ENCODE data around the gene TRAF3IP1. TPM values are rescaled to one million over a fixed set of nuclear protein-coding genes. Genes with fewer than 3 reads are reported as not detected.
"Not testable (repeated sequence)": the region's sequence is repeated elsewhere in the genome, so short reads cannot be mapped to it uniquely, and the experiment has no call there.

The TRAF3IP1 gene
- total RNA-seq, 1 donor from 2014 or later: 11.2 TPM

GRCh38 chr2:238308177-238308576 lies 12.1 kb upstream of the TRAF3IP1 start:
- Histone ChIP-seq H3F3A (ENCODE audit: low read depth) (no peaks in the 10 kb centered on the region), H3K36me3 (no peaks in the 10 kb centered on the region), H2AFZ (replicated peaks) (no peak overlapping the region), H3K9me3 (ENCODE audit: low read depth) (no peaks in the 10 kb centered on the region), H3K4me3 (no peak overlapping the region), H3K27ac (no peak overlapping the region), H4K20me1 (ENCODE audit: low read depth) (no peaks in the 10 kb centered on the region), H3K27me3 (no peaks in the 10 kb centered on the region), H3K4me2 (no peak overlapping the region), H3K9ac (no peak overlapping the region), H3K4me1 (no peaks in the 10 kb centered on the region), H3K79me2 (ENCODE audit: low read depth) (no peaks in the 10 kb centered on the region)
- peak; percentile 48 for DNase-seq (ENCODE audit: low spot score)
- Mint-ChIP-seq H3K36me3 (no peaks in the 10 kb centered on the region), H3K27me3 (ENCODE audit: insufficient read depth, low read depth) (peaks cover 4% of the 10 kb centered on the region), H3K27ac (no peak overlapping the region), H3K4me3 (no peak overlapping the region), H3K9me3 (no peaks in the 10 kb centered on the region), H3K4me1 (no peaks in the 10 kb centered on the region)
- TF ChIP-seq, protein P1, sequence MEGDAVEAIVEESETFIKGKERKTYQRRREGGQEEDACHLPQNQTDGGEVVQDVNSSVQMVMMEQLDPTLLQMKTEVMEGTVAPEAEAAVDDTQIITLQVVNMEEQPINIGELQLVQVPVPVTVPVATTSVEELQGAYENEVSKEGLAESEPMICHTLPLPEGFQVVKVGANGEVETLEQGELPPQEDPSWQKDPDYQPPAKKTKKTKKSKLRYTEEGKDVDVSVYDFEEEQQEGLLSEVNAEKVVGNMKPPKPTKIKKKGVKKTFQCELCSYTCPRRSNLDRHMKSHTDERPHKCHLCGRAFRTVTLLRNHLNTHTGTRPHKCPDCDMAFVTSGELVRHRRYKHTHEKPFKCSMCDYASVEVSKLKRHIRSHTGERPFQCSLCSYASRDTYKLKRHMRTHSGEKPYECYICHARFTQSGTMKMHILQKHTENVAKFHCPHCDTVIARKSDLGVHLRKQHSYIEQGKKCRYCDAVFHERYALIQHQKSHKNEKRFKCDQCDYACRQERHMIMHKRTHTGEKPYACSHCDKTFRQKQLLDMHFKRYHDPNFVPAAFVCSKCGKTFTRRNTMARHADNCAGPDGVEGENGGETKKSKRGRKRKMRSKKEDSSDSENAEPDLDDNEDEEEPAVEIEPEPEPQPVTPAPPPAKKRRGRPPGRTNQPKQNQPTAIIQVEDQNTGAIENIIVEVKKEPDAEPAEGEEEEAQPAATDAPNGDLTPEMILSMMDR (IDR thresholded peaks at IDR 0.05): peak; percentile 52
- TF ChIP-seq EZH2 (IDR thresholded peaks at IDR 0.05): no peak
- TF ChIP-seq EZH2phosphoT487 (IDR thresholded peaks at IDR 0.05): no peak

GRCh38 chr2:238310721-238311120 lies 9.6 kb upstream of the TRAF3IP1 start:
- not testable (repeated sequence) for H3K27me3 Mint-ChIP-seq (ENCODE audit: insufficient read depth, low read depth); H3K36me3 ChIP-seq; H3K4me1 ChIP-seq; H3K9ac ChIP-seq; H3K79me2 ChIP-seq (ENCODE audit: low read depth); H2AFZ ChIP-seq (replicated peaks); H3K4me3 Mint-ChIP-seq; H3K27me3 ChIP-seq; DNase-seq (ENCODE audit: low spot score); H3K27ac Mint-ChIP-seq; H3K4me3 ChIP-seq; H4K20me1 ChIP-seq (ENCODE audit: low read depth); H3K9me3 ChIP-seq (ENCODE audit: low read depth); H3K27ac ChIP-seq; H3K36me3 Mint-ChIP-seq; H3K4me2 ChIP-seq; H3F3A ChIP-seq (ENCODE audit: low read depth); H3K4me1 Mint-ChIP-seq; H3K9me3 Mint-ChIP-seq

DNA sequence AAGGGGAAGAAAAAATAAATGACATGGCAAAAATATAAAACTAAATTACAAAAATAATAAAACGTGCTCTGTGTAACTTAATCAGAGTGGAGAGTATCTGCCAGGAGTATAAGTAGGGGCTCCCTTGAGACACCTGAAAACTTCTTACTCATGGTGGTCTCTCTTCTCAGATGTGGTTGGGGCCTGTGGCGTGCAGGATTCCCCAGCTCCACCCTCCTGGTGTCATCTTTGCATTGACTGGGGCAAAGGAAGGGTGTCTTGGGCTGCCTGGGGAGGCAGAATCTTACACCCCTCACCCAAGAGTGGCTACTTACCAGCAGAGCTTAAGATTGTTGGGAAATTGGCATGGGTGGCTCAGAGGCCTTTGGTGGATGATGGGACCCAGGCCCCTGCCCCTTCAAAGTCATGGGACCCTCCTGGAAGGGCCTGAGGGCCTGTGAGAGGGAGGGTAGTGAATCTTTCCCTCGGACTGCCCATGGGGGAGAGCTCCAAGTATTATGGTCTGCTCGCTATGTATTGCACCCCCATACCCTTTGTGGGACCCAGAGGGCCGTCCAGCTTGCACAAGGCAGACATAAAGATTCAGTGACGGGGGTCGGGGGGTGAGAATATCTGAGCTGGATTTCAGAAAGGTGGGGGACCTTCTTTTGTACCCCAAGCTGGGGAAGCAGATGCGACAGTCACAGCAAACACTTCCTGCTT lies 6.9 kb upstream of the TRAF3IP1 start:
- no peak overlapping the region for H3K4me3 ChIP-seq
- no peaks in the 10 kb centered on the region for H3K36me3 ChIP-seq
- peaks cover 4% of the 10 kb centered on the region for H3K27me3 ChIP-seq
- no peak overlapping the region for H3K9ac ChIP-seq
- DNase-seq (ENCODE audit: low spot score): no peak
- H3K9me3 ChIP-seq (ENCODE audit: low read depth): no peaks in the 10 kb centered on the region
- no peaks in the 10 kb centered on the region for H3K4me1 ChIP-seq
- Mint-ChIP-seq H3K9me3 (peaks cover 3% of the 10 kb centered on the region), H3K27ac (no peak overlapping the region), H3K4me3 (no peak overlapping the region), H3K27me3 (ENCODE audit: insufficient read depth, low read depth) (peaks cover 5% of the 10 kb centered on the region), H3K36me3 (no peaks in the 10 kb centered on the region), H3K4me1 (no peaks in the 10 kb centered on the region)
- H3K4me2 ChIP-seq: no peak overlapping the region
- no peak overlapping the region for H3K27ac ChIP-seq
- no peaks in the 10 kb centered on the region for H3F3A ChIP-seq (ENCODE audit: low read depth)
- no peaks in the 10 kb centered on the region for H3K79me2 ChIP-seq (ENCODE audit: low read depth)
- no peak for TF ChIP-seq EZH2 (IDR thresholded peaks at IDR 0.05)
- TF ChIP-seq, protein P1 (IDR thresholded peaks at IDR 0.05): no peak
- TF ChIP-seq EZH2phosphoT487 (IDR thresholded peaks at IDR 0.05): no peak
- no peaks in the 10 kb centered on the region for H4K20me1 ChIP-seq (ENCODE audit: low read depth)
- no peak overlapping the region for H2AFZ ChIP-seq (replicated peaks)

- Histone ChIP-seq H4K20me1 (ENCODE audit: low read depth) (no peaks in the 10 kb centered on the region), H2AFZ (replicated peaks) (no peak overlapping the region), H3K79me2 (ENCODE audit: low read depth) (no peaks in the 10 kb centered on the region), H3K27me3 (peaks cover 9% of the 10 kb centered on the region), H3K9me3 (ENCODE audit: low read depth) (no peaks in the 10 kb centered on the region), H3K36me3 (no peaks in the 10 kb centered on the region), H3K27ac (no peak overlapping the region), H3F3A (ENCODE audit: low read depth) (no peaks in the 10 kb centered on the region), H3K9ac (no peak overlapping the region), H3K4me2 (no peak overlapping the region), H3K4me3 (no peak overlapping the region), H3K4me1 (no peaks in the 10 kb centered on the region)
- H3K27me3 Mint-ChIP-seq (ENCODE audit: insufficient read depth, low read depth): peaks cover 8% of the 10 kb centered on the region
- H3K36me3 Mint-ChIP-seq: no peaks in the 10 kb centered on the region
- H3K4me3 Mint-ChIP-seq: no peak overlapping the region
- H3K4me1 Mint-ChIP-seq: no peaks in the 10 kb centered on the region
- DNase-seq (ENCODE audit: low spot score): no peak
- no peak overlapping the region for H3K27ac Mint-ChIP-seq
- TF ChIP-seq, protein P1 (IDR thresholded peaks at IDR 0.05): no peak
- H3K9me3 Mint-ChIP-seq: peaks cover 3% of the 10 kb centered on the region
Observed at GRCh38 chr2:238313991-238314350, 6.3 kb upstream of the TRAF3IP1 start.
